GM10847 (cell line): Measurements from ENCODE around the gene SLC2A8.

ENCODE experiments used
- POLR2A ChIP-seq: IDR thresholded peaks from 2 replicates; pipeline ENCODE4 v1.6.1; 2011; ENCODE audit not compliant: insufficient read length; ENCODE audit errors: extremely low read depth

SLC2A8 gene

DNA sequence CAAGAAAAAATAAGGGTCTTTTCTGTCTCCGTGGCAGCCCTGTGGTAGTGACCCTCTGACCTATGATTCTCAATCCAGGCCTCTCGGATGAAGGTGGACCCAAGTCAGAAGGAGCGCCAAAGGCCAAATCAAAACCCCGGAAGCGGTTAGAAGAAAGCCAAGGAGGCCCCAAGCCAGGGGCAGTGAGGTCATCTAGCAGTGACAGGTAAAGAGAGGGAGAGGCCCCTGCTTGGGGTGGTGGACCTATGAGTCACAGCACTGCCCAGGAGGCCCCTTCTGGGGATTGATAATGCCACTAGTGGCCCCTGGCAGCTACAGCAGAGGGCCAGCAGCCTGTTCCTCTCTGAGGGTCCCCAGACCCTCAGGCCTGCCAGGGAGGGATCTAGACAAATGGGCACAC is 6.4 kb upstream of the SLC2A8 start:
- no peak for TF ChIP-seq POLR2A

DNA sequence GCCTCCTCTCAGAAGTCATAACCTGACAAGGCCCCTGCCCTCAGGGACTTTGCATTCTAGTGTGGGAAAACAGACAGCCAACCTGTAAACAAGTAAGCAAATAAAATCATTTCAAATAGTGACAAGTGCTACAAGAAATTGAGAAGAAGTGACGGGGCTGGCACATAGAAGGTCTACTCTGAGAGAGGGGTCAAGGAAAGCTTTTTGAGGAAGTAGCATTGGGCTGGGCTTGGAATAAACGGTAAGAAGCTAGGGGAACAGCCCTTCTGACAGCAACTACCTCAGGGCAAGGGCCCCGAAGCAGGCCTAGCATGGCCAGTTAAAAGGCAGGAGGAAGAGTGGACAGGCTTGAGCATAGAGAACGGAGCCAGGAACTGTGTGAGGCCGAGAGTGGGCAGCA is 4.8 kb upstream of the SLC2A8 start:
- no peak for TF ChIP-seq POLR2A

DNA sequence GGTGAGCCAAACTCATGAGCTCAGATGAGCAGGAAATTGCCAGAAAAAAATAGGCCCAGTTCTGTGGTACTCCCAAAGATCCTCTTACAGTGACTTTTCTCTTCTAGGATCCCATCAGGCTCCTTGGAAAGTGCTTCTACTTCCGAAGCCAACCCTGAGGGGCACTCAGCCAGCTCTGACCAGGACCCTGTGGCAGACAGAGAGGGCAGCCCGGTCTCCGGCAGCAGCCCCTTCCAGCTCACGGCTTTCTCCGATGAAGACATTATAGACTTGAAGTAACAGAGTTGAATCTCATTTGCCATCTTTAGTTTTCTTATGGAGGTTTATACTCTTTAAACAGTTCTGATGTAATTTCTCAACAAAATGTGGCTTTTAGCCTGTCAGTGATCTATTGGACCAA is 4.0 kb upstream of the SLC2A8 start:
- TF ChIP-seq POLR2A: no peak

DNA sequence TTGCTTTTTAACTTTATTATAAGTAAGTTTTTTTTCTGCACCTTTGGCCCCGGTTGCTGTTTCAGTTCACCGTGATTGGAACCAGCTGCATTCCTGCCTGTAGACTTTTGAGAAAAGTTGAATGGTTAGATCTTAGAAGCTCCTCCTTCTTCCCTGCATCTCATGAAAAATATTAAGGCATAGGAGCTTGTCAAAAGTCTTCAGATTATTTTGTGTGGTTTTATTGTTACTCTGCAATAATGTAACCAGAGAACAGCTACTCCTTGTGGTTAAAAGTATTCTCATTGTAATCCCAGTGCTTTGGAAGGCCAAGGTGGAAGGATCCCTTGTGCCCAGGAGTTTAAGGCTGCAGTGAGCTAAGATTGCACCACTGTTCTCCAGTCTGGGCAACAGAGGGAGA is 3.3 kb upstream of the SLC2A8 start:
- TF ChIP-seq POLR2A: no peak

DNA sequence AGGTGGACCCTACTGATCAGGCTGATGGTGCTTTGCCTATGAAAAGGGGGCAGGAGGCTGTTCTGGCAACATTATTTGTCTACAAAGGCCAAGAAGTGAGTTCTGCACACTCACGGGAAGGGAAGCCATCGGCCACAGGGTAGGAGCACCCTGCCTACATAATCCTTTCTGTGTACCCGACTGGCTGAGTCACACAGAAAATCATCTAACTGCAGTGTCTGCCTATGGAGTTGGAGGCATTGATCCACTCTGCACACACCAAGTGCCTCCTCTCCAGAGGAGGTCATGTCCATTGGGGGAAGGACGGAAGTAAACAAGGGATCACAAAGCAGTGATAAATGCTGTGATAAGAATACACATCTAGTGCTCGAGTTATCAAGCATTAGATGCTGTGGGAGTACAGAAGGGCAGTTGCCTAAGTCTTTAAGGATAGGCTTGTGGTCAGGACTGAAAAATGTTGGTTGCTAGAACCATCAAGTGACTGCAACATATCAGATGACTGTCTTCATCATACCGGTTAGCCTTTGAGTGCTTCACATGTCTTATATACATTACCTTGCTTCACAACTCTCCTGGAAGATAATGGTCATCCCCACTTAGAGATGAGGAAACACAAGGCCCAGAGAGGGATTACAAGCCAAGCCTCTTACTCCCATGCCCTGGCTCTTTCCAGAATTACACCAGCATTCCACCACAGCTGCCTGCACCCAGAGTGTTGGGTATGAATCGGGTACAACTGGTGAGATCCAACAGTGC is 1.3 kb upstream of the SLC2A8 start:
- no peak for TF ChIP-seq POLR2A

DNA sequence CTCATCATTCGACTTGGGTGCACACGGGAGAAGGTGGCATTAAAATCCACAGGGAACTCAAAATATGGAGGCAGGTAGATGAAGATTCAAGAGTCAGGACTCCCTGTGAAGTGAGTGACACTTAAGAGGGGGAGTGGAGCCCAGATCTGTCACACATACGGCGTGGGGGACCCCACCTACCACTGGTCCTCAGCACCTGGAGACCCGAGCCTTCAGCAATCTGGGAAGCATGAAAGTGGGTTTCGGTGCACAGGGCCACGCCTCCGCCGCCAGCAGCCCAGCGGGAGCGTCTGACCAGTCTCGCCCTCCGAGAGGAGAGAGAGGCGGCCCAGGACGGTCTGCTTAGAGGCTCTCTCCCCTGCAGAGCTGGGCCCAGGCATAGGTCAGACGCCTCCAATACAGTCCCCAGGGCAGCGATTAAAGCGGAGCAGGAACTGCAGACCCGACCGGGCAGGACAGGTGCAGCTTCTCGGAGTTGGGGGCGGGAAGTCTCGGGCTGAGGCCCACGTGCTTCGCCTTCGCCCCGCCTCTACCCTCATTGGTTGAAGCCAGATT is 639 bp upstream of the SLC2A8 start:
- TF ChIP-seq POLR2A: peak; percentile 46

DNA sequence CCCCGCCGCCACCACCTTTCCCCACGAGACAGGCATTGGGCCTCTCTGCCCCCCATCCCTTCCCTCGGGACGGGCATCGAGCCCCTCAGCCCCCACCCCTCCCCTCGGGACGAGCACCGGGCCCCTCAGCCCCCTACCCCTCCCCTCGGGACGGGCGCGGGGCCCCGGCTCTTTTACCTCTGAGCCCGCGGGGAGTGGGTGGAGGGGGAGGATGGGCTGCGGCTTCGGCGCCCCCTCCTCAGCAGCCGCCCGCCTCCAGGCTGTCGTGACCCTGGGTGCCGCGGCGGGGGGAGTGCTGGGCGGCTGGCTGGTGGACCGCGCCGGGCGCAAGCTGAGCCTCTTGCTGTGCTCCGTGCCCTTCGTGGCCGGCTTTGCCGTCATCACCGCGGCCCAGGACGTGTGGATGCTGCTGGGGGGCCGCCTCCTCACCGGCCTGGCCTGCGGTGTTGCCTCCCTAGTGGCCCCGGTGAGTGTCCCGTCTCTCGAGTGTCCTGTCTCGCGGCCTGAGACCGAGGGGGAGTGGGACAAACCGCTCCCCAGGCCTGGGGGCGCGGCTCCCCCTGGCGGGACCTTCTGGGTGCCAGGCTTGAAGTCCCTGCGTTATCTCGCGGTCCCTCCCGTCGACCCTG is 791 bp downstream of the SLC2A8 start:
- TF ChIP-seq POLR2A: no peak

DNA sequence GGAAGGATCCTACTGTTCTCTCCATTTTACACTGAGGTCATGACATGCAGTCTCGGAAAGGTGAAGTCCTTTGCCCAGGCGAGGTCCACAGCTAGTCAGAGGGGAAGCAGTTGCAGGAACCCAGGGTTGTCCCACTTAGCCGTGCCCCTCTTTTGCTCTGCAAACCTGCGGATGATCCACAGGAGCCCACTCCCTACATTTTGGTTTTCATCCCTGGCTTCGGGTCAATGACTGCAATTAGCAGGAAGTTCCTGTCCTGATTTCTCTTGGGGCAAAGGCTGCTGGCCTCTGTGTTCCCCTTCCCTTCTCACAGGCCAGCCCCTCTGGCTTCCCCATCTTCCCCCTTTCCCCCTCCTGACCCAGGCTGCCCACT is 1.3 kb downstream of the SLC2A8 start:
- TF ChIP-seq POLR2A: no peak

DNA sequence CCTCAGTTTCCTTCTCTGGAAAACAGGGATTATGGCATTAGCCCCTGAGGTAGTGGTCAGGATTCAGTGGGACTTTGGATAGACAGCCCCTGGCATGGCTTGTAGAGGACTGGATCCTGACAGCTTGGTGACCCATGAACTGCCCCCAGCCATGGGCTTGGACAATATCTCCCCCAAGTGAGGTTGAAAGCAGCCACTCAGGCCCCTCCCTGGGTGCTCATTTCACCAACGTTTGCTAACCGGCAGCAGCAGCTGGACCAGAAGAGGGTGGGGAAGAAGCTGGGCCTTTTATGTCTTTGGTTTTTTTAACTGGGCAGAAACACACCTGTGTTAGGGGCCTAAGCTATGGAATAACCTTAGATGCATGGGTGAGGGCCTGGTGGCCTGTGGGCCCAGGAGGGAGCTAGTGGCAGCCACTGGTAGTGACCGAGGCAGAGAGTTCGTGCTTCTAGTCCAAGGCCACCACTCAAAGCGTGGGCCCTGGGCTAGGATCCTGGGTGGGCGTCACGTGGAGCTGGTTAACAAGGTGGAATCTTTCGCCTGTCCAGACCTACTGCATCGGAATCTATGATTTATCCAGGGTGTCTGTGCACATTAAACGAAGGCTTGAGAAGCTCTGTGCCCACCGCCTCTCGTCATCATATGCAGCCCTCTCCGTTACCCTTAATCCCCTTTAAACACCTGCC is 1.9 kb downstream of the SLC2A8 start:
- no peak for TF ChIP-seq POLR2A

DNA sequence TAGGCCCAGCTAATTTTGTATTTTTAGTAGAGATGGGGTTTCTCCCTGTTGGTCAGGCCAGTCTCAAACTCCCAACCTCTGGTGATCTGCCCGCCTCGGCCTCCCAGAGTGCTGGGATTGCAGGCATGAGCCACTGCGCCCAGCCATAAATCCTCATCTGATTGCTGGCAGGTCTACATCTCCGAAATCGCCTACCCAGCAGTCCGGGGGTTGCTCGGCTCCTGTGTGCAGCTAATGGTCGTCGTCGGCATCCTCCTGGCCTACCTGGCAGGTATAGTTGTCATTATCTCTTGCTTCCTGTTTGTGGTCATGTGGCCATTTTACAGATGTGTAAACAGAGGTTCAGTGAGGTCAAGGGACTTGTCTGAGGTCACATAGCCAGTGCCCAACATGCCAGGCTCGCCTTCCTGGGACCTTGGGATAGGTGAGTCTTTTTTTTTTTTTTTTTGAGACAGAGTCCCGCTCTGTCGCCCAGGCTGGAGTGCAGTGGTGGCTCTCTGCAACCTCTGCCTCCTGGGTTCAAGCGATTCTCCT is 2.8 kb downstream of the SLC2A8 start:
- no peak for TF ChIP-seq POLR2A

DNA sequence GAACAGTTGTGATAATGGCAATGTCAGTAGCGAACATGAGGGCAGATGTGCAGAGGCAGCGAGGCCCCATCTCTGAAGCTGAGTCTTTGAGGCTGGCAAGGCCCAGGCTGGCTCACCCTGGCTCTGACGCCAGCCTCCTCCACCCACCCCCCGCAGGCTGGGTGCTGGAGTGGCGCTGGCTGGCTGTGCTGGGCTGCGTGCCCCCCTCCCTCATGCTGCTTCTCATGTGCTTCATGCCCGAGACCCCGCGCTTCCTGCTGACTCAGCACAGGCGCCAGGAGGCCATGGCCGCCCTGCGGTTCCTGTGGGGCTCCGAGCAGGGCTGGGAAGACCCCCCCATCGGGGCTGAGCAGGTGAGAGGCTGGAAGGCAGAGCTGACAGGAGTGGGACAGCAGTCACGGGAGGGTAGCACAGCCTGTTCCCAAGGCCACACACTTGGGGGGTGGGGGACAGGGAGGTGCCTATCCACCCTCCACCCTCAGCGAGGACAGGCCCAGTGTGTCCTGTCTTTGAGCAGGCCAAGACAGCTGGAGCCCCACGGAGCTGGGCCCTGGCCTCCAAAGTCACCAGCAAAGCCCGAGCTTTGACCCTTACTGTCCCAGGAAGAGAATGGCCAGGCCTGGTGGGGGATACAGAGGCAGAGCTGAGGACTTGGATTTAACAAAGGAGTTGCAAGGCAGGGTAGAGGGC is 5.6 kb downstream of the SLC2A8 start:
- TF ChIP-seq POLR2A: no peak

DNA sequence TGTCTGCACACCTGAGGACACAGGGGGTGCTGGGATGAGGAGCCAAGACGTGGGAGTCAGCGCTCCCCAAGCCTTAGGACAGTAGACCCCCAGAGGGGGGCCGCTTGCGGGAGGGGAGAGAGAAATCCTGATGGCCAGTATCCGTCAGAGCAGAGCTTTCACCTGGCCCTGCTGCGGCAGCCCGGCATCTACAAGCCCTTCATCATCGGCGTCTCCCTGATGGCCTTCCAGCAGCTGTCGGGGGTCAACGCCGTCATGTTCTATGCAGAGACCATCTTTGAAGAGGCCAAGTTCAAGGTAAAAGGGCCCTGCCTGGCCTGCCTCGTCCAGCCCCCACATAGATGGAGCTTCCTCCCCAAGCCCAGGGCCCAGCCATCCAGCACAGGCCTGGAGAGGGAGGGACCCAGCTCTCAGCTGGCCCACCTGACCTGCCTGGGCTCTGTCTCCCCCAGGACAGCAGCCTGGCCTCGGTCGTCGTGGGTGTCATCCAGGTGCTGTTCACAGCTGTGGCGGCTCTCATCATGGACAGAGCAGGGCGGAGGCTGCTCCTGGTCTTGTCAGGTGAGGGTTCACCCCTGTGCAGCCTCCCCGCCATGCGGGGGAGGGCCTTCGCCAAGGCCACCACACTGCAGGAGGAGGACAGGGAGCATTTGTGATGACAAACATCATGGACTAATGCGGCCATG is 6.7 kb downstream of the SLC2A8 start:
- TF ChIP-seq POLR2A: no peak

DNA sequence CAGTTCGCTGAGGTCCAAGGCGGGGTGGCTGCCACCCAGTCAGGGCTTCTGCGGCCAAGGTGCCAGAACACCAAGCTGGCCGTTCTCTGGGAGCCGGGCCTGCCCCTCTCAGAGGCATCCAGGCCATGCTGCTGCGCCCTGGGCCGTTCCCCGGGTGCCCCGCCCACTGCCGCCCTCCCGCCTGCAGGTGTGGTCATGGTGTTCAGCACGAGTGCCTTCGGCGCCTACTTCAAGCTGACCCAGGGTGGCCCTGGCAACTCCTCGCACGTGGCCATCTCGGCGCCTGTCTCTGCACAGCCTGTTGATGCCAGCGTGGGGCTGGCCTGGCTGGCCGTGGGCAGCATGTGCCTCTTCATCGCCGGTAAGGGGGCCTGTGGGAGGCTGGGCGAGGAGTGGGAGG is 7.7 kb downstream of the SLC2A8 start:
- no peak for TF ChIP-seq POLR2A

DNA sequence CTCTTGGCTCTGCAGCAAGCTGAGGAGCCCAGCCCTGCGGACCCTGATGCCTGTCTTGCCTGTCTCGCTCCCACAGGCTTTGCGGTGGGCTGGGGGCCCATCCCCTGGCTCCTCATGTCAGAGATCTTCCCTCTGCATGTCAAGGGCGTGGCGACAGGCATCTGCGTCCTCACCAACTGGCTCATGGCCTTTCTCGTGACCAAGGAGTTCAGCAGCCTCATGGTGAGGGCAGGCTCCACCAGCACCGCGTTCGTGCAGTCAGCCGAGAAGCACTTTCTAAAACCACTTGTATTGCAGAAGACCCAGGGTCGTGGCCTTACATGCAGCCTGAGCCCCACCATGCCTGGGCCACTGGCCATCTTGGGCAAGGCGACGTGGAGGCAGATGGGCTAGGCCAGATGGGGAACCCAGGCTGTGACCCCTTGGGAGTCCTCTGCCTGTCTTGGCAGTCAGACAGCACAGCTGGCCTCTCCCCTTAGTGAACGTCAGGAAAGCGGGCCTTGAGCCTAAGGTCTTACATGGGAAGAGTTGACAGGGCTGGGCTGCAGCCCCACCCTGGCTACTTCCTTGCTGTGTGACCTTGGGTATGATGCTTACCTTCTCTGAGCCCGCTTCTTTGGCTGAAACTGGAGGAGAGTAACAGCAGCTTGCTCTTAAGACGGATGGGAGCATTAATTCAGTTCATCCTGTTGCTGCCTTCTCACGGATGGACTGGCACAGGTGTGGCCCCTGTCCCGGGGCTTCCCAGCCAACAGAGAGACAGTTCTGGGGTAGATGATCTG is 8.6 kb downstream of the SLC2A8 start:
- TF ChIP-seq POLR2A: no peak
